NCI-H146 treated with DMSO at 0.1 percent for 48 hours (cell line): ENCODE results near the gene SIK2.
"Not testable (repeated sequence)": the region's sequence is repeated elsewhere in the genome, so short reads cannot be mapped to it uniquely, and the experiment has no call there.

Source experiments
- DNase-seq: peaks from one replicate; lab custom pipeline; 2025; ENCODE audit not compliant: unreplicated experiment; lab: John Stamatoyannopoulos, UW

Gene SIK2

GRCh38 chr11:111654601-111655000 lies 52.4 kb downstream of the SIK2 start:
- DNase-seq: no peak

GRCh38 chr11:111655924-111656323 lies 53.7 kb downstream of the SIK2 start:
- DNase-seq: no peak

- not testable (repeated sequence) for DNase-seq
Measured at GRCh38 chr11:111657905-111658304, 55.7 kb downstream of the SIK2 start.

DNA sequence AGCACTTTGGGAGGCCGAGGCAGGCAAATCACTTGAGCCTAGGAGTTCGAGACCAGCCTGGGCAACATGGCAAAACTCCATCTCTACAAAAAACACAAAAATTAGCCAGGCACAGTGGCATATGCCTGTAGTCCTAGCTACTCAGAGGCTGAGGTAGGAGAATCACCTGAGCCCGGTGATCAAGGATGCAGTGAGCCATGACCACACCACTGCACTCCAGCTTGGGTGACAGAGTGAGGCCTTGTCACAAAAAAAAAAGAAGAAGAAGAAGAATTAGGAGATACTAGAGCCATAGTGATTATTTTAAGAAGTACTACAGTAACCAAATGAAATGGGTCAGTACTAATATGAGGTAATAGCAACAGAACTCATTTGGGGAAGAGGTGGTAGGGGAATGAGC lies 56.2 kb downstream of the SIK2 start:
- not testable (repeated sequence) for DNase-seq

- DNase-seq: no peak
Measured at GRCh38 chr11:111659201-111660115, 57.2 kb downstream of the SIK2 start.

DNA sequence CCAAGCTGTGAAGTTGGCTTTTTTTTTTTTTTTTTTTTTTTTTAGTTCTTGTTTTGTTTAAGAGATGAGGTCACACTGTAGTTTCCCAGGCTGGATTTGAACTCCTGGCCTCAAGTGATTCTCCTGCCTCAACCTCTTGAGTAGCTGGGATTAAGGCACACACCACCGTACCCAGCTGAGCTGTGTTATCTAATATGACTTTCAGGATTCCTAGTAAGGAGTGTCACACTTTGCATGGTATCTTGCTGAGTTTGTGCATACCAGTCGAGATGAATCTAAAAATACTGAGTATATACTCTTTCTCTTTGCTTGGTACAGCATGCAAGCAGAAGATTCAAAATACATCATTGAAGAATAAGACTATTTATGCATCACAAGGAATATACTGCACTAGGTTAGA lies 58.6 kb downstream of the SIK2 start:
- DNase-seq: no peak

GRCh38 chr11:111663820-111664219 lies 61.6 kb downstream of the SIK2 start:
- no peak for DNase-seq

DNA sequence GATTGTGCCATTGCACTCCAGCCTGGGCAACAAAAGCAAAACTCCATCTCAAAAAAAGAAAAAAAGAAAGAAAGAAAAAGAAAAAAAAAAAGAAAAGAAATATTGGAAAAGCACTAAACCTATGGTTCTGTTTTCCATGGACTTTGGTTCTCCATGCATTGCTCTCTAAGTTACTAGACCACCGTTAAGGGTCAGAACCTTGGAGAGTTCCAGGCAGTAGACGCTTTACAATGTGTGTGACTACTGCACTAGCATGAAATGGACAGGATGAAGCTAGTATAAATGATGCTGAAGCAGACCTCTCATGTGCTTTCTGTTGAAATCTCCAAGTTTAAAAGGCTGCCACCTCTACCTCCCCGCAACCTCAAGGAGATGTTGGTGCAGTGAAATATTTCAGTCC lies 63.5 kb downstream of the SIK2 start:
- no peak for DNase-seq

- no peak for DNase-seq
Measured at GRCh38 chr11:111668980-111669379, 66.7 kb downstream of the SIK2 start.

GRCh38 chr11:111671383-111671782 lies 69.1 kb downstream of the SIK2 start:
- no peak for DNase-seq

- DNase-seq: no peak
Measured at GRCh38 chr11:111672949-111673348, 70.7 kb downstream of the SIK2 start.

GRCh38 chr11:111674941-111675340 lies 72.7 kb downstream of the SIK2 start:
- no peak for DNase-seq

DNA sequence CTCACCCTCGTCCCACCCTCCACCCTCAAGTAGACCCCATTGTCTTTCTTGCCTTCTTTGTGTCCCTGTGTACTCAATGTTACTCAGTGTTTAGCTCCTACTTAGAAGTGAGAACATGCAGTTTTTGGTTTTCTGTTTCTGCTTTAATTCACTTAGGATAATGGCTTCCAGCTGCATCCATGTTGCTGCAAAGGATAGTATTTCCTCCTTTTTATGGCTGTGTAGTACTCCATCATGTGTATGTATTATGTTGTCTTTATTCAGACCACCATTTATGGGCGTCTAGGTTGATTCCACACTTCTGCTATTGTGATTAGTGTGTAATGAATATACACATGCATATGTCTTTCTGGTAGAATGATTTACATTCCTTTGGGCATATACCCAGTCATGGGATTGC lies 73.6 kb downstream of the SIK2 start:
- DNase-seq: no peak

- no peak for DNase-seq
Measured at GRCh38 chr11:111676878-111677585, 74.8 kb downstream of the SIK2 start.

DNA sequence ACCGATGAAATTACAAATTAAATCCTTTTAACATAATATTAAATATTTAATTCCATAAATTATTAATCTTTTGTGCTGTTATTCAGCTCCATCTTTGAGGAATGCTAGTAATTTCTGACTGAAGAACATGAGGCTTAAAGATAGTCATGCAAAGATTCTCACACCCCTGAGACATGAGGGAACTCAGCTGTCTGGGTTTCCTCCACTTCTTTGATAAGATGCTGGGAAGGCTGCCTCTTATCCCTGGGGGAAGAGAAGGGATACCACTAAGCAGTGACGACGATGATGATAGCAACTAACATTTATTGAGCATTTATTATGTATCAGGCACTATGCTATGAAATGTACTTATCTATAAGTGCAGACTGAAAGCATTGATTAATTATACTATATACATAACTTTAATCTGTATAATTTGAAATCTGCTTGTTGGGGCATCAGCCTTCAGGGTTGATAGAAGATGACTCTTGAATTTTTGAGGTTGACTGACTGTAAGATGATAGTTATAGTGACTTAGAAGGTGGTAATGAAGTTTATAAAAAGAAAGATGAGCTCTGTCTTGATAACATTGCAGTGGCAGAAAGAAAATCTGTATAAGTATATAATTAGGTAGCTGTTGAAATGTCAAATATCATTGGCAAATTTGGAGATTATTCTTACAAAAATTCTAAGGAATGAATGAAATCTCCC lies 78.4 kb downstream of the SIK2 start:
- no peak for DNase-seq

GRCh38 chr11:111683806-111684205 lies 81.6 kb downstream of the SIK2 start:
- no peak for DNase-seq

DNA sequence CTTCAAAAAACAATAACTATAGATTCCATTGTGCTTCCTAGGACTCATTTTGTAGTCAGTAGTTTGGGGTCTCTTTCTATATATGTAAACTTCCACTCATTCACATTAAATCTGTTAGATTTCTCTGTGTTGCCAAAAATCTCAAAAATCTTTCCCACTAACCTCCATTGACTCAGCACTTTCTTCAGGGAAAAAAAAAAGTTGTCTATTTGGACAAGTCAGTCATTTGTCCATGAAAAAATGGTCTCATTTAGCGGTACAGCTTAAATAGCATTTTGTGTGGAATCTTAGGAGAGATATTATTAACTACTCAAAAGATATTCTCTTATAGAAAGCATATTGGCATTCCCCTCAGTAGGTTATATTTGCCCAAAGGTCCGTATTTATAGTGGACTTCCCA lies 82.0 kb downstream of the SIK2 start:
- no peak for DNase-seq

GRCh38 chr11:111688013-111688412 lies 85.8 kb downstream of the SIK2 start:
- DNase-seq: no peak

GRCh38 chr11:111691176-111691575 lies 88.9 kb downstream of the SIK2 start:
- DNase-seq: no peak

DNA sequence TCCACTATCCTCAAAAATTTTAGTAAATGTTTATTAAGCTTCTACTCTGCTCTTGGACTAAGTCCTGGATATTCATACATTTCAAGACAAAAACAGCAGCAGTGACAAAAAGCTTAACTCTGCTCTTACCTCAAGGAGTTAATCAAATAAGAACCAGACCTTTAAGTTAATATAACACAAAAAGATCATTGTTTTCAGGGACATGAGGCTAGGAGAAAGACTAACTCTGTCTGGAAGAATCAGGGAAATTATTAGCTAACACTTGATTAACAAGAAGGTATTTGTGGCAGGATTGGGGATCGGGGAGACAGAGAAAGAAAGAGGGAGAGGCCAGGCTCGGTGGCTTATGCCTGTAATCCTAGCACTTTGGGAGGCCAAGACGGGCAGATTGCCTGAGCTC lies 89.5 kb downstream of the SIK2 start:
- DNase-seq: no peak

GRCh38 chr11:111693224-111693937 lies 91.1 kb downstream of the SIK2 start:
- DNase-seq: peak; percentile 28
